AG04450 (cell line): ENCODE results near the gene PLCD1. TPM values are rescaled to one million over a fixed set of nuclear protein-coding genes. Genes with fewer than 3 reads are reported as not detected.
"Not testable (repeated sequence)": the region's sequence is repeated elsewhere in the genome, so short reads cannot be mapped to it uniquely, and the experiment has no call there.

ENCODE experiments used
- CTCF ChIA-PET: fragments of 300-600, 350-600 bp; formaldehyde crosslinking; extraction: SDS; loops from one replicate; lab custom pipeline; 2022; ENCODE audit warnings: antibody characterized with exemption, inconsistent platforms; lab: Charles Lee
- POLR2A ChIA-PET: fragments of 350-600 bp; formaldehyde crosslinking; extraction: SDS; loops from one replicate; lab custom pipeline; 2021; ENCODE audit warnings: antibody characterized with exemption, inconsistent platforms; lab: Yijun Ruan, JAX
- DNase-seq: peaks from one replicate; pipeline ENCODE4 v3.0.0-alpha.2; 2011; ENCODE audit warnings: low read depth, low spot score
- H3K27ac ChIP-seq: one replicate; pipeline ENCODE4 v1.5.1; 2012; ENCODE audit warnings: low read depth, low read length, control low read depth
- H3K27me3 ChIP-seq: one replicate; pipeline ENCODE4 v1.6.0; 2012; ENCODE audit warnings: low read length; ENCODE audit not compliant: control insufficient read depth, insufficient read depth
- H3K4me3 ChIP-seq: 2 replicates; pipeline ENCODE4 v1.5.1; 2011; ENCODE audit warnings: mild to moderate bottlenecking, low read depth, low read length, control low read depth
- H3K9me3 ChIP-seq: 2 replicates; pipeline ENCODE4 v1.5.1; 2012; ENCODE audit warnings: low read length; ENCODE audit not compliant: control insufficient read depth, insufficient read depth
- CTCF ChIP-seq: IDR thresholded peaks from 2 replicates; pipeline ENCODE4 v1.5.1; 2011; ENCODE audit warnings: low read depth, low read length, control low read depth, inconsistent platforms
- polyA plus RNA-seq: library from polyadenylated mRNA; depleted of rRNA; stranded (reverse); fragments of >200 nt; gene quantifications from 2 replicates; pipeline ENCODE4 v1.2.3, GENCODE V29; 2011

PLCD1 gene
- polyA plus RNA-seq, 1 experiment, result 14.4 TPM

GRCh38 chr3:37979541-37980461 is 49.6 kb downstream of the PLCD1 start:
- no peaks in the 10 kb centered on the region for H3K9me3 ChIP-seq
- no peaks in the 10 kb centered on the region for H3K27me3 ChIP-seq
- H3K4me3 ChIP-seq, result no peak overlapping the region
- no peak for DNase-seq
- POLR2A ChIA-PET, result interaction anchor here (1.1 kb wide), 1 partner anchor 14 kb away, joined by 5 read pairs; no protein-coding TSS in a partner anchor
- CTCF ChIA-PET, result interaction anchor here (1.4 to 4.3 kb wide), 3 partner anchors 12 to 124 kb away, joined by 8 to 20 read pairs (median 12); no protein-coding TSS in a partner anchor
- H3K27ac ChIP-seq, result no peak overlapping the region
- TF ChIP-seq CTCF, result no peak

- Histone ChIP-seq H3K27me3 (no peaks in the 10 kb centered on the region), H3K27ac (no peak overlapping the region), H3K9me3 (no peaks in the 10 kb centered on the region), H3K4me3 (no peak overlapping the region)
- ChIA-PET POLR2A (interaction anchor here (0.9 kb wide), 1 partner anchor 23 kb away, joined by 3 read pairs; no protein-coding TSS in a partner anchor), CTCF (interaction anchor here (0.7 to 4.2 kb wide), 31 partner anchors 8 to 121 kb away, joined by 3 to 59 read pairs (median 4); no protein-coding TSS in a partner anchor)
- DNase-seq, result no peak
- TF ChIP-seq CTCF, result peak; percentile 73
Measured at GRCh38 chr3:37974121-37975083, 55.0 kb downstream of the PLCD1 start.

GRCh38 chr3:37973246-37974054 is 56.0 kb downstream of the PLCD1 start:
- peak; percentile 18 for DNase-seq
- POLR2A ChIA-PET, result interaction anchor here (0.5 to 0.9 kb wide), 2 partner anchors 11 to 24 kb away, joined by 3 read pairs; no protein-coding TSS in a partner anchor
- TF ChIP-seq CTCF, result no peak

GRCh38 chr3:37972056-37972455 is 57.4 kb downstream of the PLCD1 start:
- not testable (repeated sequence) for H3K4me3 ChIP-seq, H3K9me3 ChIP-seq, H3K27ac ChIP-seq, H3K27me3 ChIP-seq, DNase-seq
- CTCF ChIA-PET, result interaction anchor here (1.0 to 4.2 kb wide), 3 partner anchors 32 to 119 kb away, joined by 3 to 59 read pairs (median 3); no protein-coding TSS in a partner anchor
- POLR2A ChIA-PET, result interaction anchor here (1.1 kb wide), 1 partner anchor 108 kb away, joined by 3 read pairs; no protein-coding TSS in a partner anchor

More at GRCh38 chr3:37973246-37974054, 56.0 kb downstream of the PLCD1 start:
- CTCF ChIA-PET, result interaction anchor here (0.9 to 4.2 kb wide), 16 partner anchors 10 to 120 kb away, joined by 3 to 59 read pairs (median 4); no protein-coding TSS in a partner anchor
- no peaks in the 10 kb centered on the region for H3K9me3 ChIP-seq
- no peaks in the 10 kb centered on the region for H3K27me3 ChIP-seq
- H3K4me3 ChIP-seq, result no peak overlapping the region
- no peak overlapping the region for H3K27ac ChIP-seq
